Activated T-helper 1 cell treated with anti-CD3 and anti-CD28 coated beads, Interleukin-12 subunit alpha, Interleukin-12 subunit beta, Interleukin-2, Interleukin-4 antibody, amounts not matched to agents 30 ng/mL and 10 ng/mL and 1 ng/mL, durations not matched to agents 14 hours and 24 hours and 36 hours (primary cell): ENCODE measurements around the gene DNAJC5G. TPM values are rescaled to one million over a fixed set of nuclear protein-coding genes. Genes with fewer than 3 reads are reported as not detected.
"Not testable (repeated sequence)": the region's sequence is repeated elsewhere in the genome, so short reads cannot be mapped to it uniquely, and the experiment has no call there.

Experiments used
- DNase-seq: peaks from one replicate; pipeline ENCODE4 v3.0.0; 2021; ENCODE audit warnings: low spot score
- H3K27ac Mint-ChIP-seq: one replicate; pipeline ENCODE4 v1.8.0; 2021; ENCODE audit warnings: mild to moderate bottlenecking, mixed read lengths
- H3K27me3 Mint-ChIP-seq: one replicate; pipeline ENCODE4 v1.8.0; 2022; ENCODE audit warnings: mild to moderate bottlenecking, moderate library complexity, mixed read lengths; ENCODE audit not compliant: insufficient read depth
- H3K36me3 Mint-ChIP-seq: one replicate; pipeline ENCODE4 v1.8.0; 2021; ENCODE audit warnings: low read depth, mixed read lengths
- H3K4me1 Mint-ChIP-seq: one replicate; pipeline ENCODE4 v1.8.0; 2021; ENCODE audit warnings: low read depth, mixed read lengths
- H3K4me3 Mint-ChIP-seq: one replicate; pipeline ENCODE4 v1.8.0; 2021; ENCODE audit warnings: mild to moderate bottlenecking, moderate library complexity, mixed read lengths
- H3K9me3 Mint-ChIP-seq: one replicate; pipeline ENCODE4 v1.8.0; 2021; ENCODE audit warnings: mixed read lengths
- intact Hi-C: fragments of 100-400 bp; cut with micrococcal nuclease; formaldehyde crosslinking; loops from one replicate; pipeline ENCODE4 v1.15.1; 2024
- total RNA-seq: library from RNA; stranded (reverse); gene quantifications from 2 replicates; pipeline ENCODE4 v1.2.3, GENCODE V29; 2022

DNAJC5G gene
- total RNA-seq, 1 donor from 2014 or later = not detected

GRCh38 chr2:27261241-27261925 lies 13.8 kb upstream of the DNAJC5G start:
- Mint-ChIP-seq H3K4me3 (peak overlapping the region; percentile 59), H3K4me1 (peaks cover 14% of the 10 kb centered on the region), H3K27ac (no peak overlapping the region), H3K36me3 (no peaks in the 10 kb centered on the region), H3K9me3 (no peaks in the 10 kb centered on the region), H3K27me3 (peaks cover 46% of the 10 kb centered on the region)
- intact Hi-C loops = no loop called here
- no peak for DNase-seq

DNA sequence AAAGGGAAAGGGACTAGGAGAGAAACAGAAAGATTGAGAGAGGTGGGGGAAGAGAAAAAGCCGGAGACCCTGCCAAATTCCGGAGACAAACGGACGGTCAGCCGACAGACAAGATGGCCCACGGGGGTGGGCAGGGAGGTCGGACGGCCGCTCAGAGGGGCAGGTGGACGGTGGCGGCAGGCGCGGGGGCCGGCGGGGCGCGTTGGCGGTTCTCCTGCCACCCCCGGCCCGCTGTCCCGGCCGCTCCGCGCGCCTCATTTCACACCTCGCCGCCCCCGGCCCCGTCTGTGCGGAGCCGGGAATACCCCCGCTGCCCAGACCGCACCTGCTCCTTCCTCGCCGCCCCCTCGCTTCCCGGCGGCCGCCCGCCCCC lies 13.3 kb upstream of the DNAJC5G start:
- H3K4me3 Mint-ChIP-seq = peak overlapping the region; percentile 59
- H3K9me3 Mint-ChIP-seq = no peaks in the 10 kb centered on the region
- intact Hi-C loops = loop anchor here (2.0 kb wide), 1 partner anchor 61 kb away; the partner anchor contains the start of gene MPV17
- H3K36me3 Mint-ChIP-seq = no peaks in the 10 kb centered on the region
- DNase-seq = no peak
- no peak overlapping the region for H3K27ac Mint-ChIP-seq
- peaks cover 14% of the 10 kb centered on the region for H3K4me1 Mint-ChIP-seq
- peaks cover 41% of the 10 kb centered on the region for H3K27me3 Mint-ChIP-seq

- Mint-ChIP-seq H3K4me1 (peaks cover 14% of the 10 kb centered on the region), H3K27ac (no peak within 1 kb of the TSS), H3K9me3 (no peaks in the 10 kb centered on the region), H3K27me3 (peaks cover 41% of the 10 kb centered on the region), H3K36me3 (no peaks in the 10 kb centered on the region), H3K4me3 (peak within 1 kb of the TSS; percentile 86)
- intact Hi-C loops = loop anchor here (1.0 to 2.0 kb wide), 4 partner anchors 45 to 176 kb away; partner anchors contain the start of genes ATRAID, CAD, KHK and MPV17
- peak; percentile 66 for DNase-seq
Observed at GRCh38 chr2:27262379-27263286, 12.6 kb upstream of the DNAJC5G start, which contains the start of gene SLC30A3. SLC30A3 (minus strand) TSS chr2:27263047; CDS start chr2:27262906, 141 bp downstream.

DNA sequence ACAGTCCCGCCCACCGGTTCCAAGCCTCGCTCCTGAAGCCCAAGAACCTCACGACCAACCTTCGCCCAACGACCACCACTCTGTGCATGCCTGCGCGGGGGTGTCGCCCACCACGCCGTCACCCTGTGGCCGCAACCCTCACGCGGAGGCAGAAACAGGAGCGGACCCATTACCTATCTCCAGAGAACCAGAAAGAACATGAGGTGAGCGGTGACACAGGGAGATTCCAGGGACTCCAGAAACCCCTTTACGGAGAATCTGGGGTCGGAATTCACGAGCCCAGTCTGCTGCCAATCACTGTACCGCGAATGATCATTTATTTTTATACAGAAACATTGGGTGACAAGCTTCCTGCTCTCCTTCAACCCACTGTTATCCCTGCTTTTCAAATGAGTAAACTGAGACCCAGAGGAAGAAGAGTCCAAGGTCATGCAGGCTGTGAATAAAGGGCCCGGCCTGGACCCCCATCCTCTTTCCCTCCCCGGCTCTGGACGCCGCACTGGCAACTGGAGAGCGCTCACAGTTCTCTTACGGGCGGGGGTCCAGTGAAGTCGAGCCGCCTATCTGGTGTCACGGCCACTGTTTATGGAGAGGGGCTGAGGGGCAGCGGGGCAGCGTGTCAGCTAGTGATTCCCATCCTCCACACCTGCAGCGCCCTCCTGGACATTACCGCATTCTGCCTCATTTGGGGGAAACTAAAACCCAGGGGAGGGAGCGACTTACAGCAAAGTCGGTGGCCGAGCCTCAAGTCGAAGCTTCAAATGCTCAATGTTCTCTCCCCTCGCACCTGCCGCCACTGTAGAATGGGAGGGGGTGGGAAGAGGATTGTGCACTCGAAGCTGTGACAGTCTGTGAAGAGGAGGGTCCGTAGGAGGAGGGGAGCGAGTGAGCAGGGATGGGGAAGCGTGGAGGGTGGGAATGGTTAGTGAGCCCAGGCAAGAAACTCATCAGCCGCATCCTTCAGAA lies 11.7 kb upstream of the DNAJC5G start:
- intact Hi-C loops = loop anchor here (1.0 to 2.0 kb wide), 7 partner anchors 17 to 417 kb away; partner anchors contain the start of genes ATRAID, CAD, KHK and MAPRE3
- peak overlapping the region; percentile 86 for H3K4me3 Mint-ChIP-seq
- DNase-seq = no peak
- H3K36me3 Mint-ChIP-seq = no peaks in the 10 kb centered on the region
- H3K27ac Mint-ChIP-seq = no peak overlapping the region
- H3K27me3 Mint-ChIP-seq = peaks cover 41% of the 10 kb centered on the region
- H3K4me1 Mint-ChIP-seq = peaks cover 14% of the 10 kb centered on the region
- H3K9me3 Mint-ChIP-seq = no peaks in the 10 kb centered on the region

GRCh38 chr2:27264253-27264752 lies 10.9 kb upstream of the DNAJC5G start:
- no peak for DNase-seq
- Mint-ChIP-seq H3K4me1 (peaks cover 14% of the 10 kb centered on the region), H3K9me3 (no peaks in the 10 kb centered on the region), H3K27me3 (peaks cover 42% of the 10 kb centered on the region), H3K36me3 (no peaks in the 10 kb centered on the region), H3K4me3 (peak overlapping the region; percentile 86), H3K27ac (peak overlapping the region; percentile 6)
- intact Hi-C loops = loop anchor here (1.0 to 2.0 kb wide), 3 partner anchors 16 to 418 kb away; partner anchors contain the start of gene MAPRE3

DNA sequence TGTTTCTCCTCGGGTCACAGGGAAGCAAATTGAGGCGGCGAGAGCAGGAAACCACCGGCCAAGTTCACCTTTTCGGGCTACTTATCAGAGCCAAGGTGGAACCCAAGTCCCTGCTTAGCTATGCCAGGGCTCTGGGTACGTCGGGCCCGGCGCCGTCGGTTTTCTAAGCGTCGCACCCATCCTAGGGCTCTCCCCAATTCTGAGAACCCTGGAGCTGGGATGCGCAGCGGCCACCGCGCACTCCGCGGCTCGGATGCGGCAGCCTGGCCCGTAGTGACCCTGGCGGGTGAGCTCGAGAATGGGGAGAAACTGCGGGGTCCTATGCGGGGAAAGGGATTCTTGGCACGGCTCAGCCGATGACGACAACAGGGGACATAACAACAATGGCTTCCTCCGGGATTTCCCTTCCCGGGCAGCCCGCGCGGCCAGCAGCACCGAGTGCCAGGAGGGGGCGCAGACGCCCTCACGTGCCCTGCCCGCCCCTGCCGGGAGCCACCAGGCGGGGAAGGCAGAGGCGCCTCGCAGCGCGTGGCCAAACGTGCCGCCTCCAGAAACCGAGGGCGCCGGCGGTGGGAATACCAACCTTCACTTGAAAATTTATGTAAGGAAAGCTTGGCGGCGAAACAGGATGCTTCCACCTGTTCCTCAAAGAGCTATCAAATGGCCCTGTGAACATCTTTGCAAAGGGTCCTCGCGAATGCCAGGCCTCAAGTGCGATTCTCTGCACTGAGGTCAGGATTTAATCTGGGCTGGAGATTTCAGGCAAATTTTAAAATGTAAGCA lies 10.3 kb upstream of the DNAJC5G start:
- DNase-seq = peak; percentile 32
- intact Hi-C loops = loop anchor here (1.0 to 2.0 kb wide), 3 partner anchors 15 to 418 kb away; partner anchors contain the start of gene MAPRE3
- Mint-ChIP-seq H3K9me3 (no peaks in the 10 kb centered on the region), H3K4me1 (peaks cover 14% of the 10 kb centered on the region), H3K36me3 (no peaks in the 10 kb centered on the region), H3K4me3 (peak overlapping the region; percentile 43), H3K27me3 (peaks cover 44% of the 10 kb centered on the region), H3K27ac (peak overlapping the region; percentile 7)

DNA sequence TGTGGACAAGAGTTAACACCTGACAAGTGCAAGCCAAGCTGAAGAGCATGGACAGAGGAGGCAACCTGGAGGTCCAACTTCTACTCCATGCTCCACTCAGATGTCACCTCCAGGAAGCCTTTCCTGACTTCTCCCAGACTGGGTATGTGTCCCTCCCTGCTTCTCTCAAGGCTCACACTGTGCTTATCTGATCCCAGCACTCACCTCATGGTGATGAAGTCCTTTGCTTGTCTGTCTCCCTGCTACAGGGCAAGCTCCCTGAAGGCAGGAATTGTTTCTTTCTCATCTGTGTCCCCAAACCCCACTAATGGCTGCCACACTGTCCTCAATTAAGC lies 9.7 kb upstream of the DNAJC5G start:
- intact Hi-C loops = loop anchor here (2.0 kb wide), 2 partner anchors 295 to 419 kb away; partner anchors contain the start of gene MAPRE3
- H3K9me3 Mint-ChIP-seq = no peaks in the 10 kb centered on the region
- peak overlapping the region; percentile 27 for H3K4me3 Mint-ChIP-seq
- H3K27ac Mint-ChIP-seq = no peak overlapping the region
- no peaks in the 10 kb centered on the region for H3K36me3 Mint-ChIP-seq
- no peak for DNase-seq
- H3K27me3 Mint-ChIP-seq = peaks cover 42% of the 10 kb centered on the region
- H3K4me1 Mint-ChIP-seq = peaks cover 14% of the 10 kb centered on the region

DNA sequence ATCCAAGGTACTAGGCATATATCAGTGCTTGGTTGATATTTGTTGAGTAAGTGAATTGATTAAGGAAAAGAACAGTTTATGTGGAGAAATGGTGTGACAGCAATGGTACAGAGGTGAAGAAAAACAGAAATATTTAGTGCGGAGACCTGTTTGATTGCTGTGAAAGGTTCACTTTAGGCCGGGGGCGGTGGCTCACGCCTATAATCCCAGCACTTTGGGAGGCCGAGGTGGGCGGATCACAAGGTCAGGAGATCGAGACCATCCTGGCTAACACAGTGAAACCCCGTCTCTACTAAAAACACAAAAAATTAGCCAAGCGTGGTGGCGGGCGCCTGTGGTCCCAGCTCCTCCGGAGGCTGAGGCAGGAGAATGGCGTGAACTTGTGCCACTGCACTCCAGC lies 6.9 kb upstream of the DNAJC5G start:
- DNase-seq, intact Hi-C loops, H3K4me3 Mint-ChIP-seq, H3K9me3 Mint-ChIP-seq, H3K27ac Mint-ChIP-seq, H3K36me3 Mint-ChIP-seq: not testable (repeated sequence)
- Mint-ChIP-seq H3K4me1 (peaks cover 11% of the 10 kb centered on the region), H3K27me3 (peaks cover 31% of the 10 kb centered on the region)

GRCh38 chr2:27270131-27270530 lies 5.1 kb upstream of the DNAJC5G start:
- Mint-ChIP-seq H3K27ac (no peak overlapping the region), H3K36me3 (no peaks in the 10 kb centered on the region), H3K9me3 (no peaks in the 10 kb centered on the region), H3K27me3 (peaks cover 19% of the 10 kb centered on the region), H3K4me3 (no peak overlapping the region), H3K4me1 (no peaks in the 10 kb centered on the region)
- intact Hi-C loops = no loop called here
- DNase-seq = no peak

GRCh38 chr2:27270670-27271069 lies 4.6 kb upstream of the DNAJC5G start:
- Mint-ChIP-seq H3K36me3 (no peaks in the 10 kb centered on the region), H3K27me3 (peaks cover 19% of the 10 kb centered on the region), H3K4me3 (no peak overlapping the region), H3K27ac (no peak overlapping the region), H3K9me3 (no peaks in the 10 kb centered on the region), H3K4me1 (no peaks in the 10 kb centered on the region)
- DNase-seq = no peak
- intact Hi-C loops = no loop called here

GRCh38 chr2:27271631-27272340 lies 3.4 kb upstream of the DNAJC5G start:
- no peak for DNase-seq
- intact Hi-C loops = no loop called here
- no peak overlapping the region for H3K4me3 Mint-ChIP-seq
- H3K4me1 Mint-ChIP-seq = no peaks in the 10 kb centered on the region
- H3K27ac Mint-ChIP-seq = no peak overlapping the region
- no peaks in the 10 kb centered on the region for H3K9me3 Mint-ChIP-seq
- no peaks in the 10 kb centered on the region for H3K36me3 Mint-ChIP-seq
- H3K27me3 Mint-ChIP-seq = peaks cover 21% of the 10 kb centered on the region
